Activated T-cell treated with anti-CD3 and anti-CD28 coated beads, Interleukin-2, amount 50 U/mL, for 48 hours (primary cell): ENCODE data around the gene TNPO1.

Experiments used
- DNase-seq, 2 experiments: peaks; one replicate each; pipeline ENCODE4 v3.0.0-alpha.2; 2020

TNPO1 gene

GRCh38 chr5:72818866-72819534 is 2.5 kb downstream of the TNPO1 start:
- peak; percentile 58 to 65 for DNase-seq

- DNase-seq, result no peak
These were observed 5.3 kb downstream of the TNPO1 start for GRCh38 chr5:72821776-72822175.

DNA sequence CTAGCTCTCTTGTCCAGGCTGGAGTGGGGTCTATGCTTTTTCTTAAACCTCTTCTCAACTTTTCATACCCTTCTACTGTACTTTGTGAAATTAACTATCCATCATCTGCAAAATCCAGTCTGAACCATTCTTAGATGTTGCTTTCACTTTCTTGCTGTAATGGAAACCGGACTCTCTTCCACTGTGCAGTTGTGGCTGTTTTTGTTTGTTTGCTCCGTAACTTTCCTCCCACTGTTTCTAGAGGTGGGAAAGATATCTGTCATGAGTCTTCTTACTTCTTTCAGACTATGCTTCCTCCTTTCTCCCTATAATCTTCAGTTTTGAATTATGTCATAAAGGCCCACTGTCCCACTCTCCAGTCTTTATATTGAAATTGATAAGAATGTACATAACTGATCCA is 6.5 kb downstream of the TNPO1 start:
- no peak for DNase-seq

GRCh38 chr5:72829707-72830106 is 13.2 kb downstream of the TNPO1 start:
- DNase-seq, result no peak

DNA sequence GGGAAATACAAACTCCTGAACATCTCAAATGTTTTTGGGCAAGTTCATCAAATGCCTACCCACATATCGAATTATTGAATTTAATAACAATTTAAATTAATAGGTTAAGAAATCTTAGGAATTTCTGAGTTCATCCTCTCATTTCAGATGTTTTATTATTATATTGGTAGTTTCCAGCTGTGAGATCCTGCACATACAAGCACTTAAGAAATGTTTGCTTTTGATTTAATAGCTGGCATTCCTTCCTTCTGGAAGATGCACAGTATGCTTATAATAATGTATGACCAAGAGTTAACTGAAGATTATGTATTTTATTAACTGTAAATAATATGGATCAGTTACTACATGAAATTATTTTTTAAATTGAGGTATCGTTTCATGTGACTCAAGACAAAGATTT is 13.9 kb downstream of the TNPO1 start:
- no peak for DNase-seq

GRCh38 chr5:72831685-72832084 is 15.2 kb downstream of the TNPO1 start:
- DNase-seq, result no peak

- DNase-seq, result no peak
These were observed 18.5 kb downstream of the TNPO1 start for GRCh38 chr5:72834924-72835323.

DNA sequence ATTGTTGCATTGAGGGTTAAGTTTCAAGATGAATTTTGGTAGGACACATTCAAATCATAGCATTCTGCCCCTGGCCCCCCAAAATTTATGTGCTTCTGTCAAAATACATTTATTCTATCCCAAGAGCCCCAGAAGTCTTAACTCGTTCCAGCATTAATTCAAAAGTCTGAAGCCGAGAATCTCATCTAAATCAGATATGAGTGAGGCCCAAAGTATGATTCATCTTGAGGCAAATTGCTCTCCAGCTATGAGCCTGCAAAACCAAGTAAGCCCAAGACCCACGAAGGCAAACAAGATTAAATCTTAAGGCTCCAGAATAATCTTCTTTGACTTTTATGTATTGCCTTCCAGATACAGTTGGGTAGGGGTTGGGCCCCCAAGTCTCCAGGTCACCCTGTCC is 19.2 kb downstream of the TNPO1 start:
- no peak for DNase-seq

DNA sequence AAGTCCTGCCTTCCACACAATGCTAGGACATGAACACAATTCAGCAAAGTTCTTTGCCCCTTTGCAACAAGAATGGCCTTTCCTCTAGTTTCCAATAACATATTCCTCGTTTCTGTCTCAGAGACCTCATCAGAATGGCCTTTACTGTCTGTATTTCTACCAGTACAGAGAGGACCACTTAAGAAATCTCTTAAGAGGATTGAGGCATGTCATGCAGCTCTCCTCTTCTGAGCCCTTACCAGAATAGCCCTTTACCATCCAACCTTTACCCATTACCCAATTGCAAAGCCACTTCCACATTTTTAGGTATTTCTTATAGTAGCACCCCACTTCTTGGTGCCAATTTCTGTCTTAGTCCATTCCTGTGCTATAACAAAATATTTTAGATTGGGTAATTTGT is 20.3 kb downstream of the TNPO1 start:
- no peak for DNase-seq

DNA sequence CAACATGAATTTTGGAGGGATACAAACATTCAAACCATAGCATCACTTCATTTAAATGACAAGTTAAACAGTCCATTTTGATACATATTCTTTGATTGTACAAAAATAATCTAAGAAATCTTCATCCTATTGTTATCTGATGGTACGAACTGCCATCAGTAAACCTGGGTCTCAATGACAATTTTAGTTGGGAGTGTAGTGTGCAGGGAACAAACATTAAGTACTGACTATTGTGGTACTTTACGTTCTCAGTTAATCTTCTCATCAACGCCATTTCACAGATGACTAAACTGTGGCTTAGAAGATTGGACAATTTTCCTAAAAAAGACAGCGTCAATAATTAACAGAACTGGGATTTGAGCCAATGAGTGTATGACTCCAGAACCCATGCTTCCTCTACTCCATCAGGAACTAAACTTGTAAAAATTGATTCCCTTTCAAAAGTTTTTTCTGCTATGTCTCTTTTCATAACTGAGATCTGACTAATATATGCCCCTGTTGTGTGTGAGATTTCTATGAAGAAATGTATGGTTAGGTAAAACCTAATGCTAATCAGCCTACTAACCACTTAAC is 21.1 kb downstream of the TNPO1 start:
- no peak for DNase-seq

GRCh38 chr5:72840041-72840440 is 23.6 kb downstream of the TNPO1 start:
- DNase-seq, result no peak

GRCh38 chr5:72841756-72842535 is 25.5 kb downstream of the TNPO1 start:
- no peak for DNase-seq

GRCh38 chr5:72842816-72843215 is 26.4 kb downstream of the TNPO1 start:
- no peak for DNase-seq

DNA sequence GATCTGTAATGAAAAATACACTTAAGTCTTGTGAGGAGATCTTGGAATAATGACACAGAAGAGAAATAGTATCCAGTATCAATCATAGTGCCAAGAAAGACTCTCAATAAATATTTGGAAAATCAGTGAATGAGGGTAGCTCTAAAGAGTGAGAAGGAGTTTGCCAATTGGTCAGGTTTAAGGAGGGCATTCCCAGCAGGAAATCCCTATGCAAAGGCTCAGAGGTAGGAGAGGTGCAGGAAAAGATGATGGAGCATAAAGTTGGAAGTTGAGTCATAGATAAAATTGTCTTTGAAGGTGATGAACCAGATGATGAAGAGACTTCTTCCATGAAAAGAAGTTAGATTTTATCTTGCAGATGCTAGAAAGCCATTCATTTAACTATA is 27.8 kb downstream of the TNPO1 start:
- no peak for DNase-seq

- DNase-seq, result no peak
These were observed 29.4 kb downstream of the TNPO1 start for GRCh38 chr5:72845889-72846288.

GRCh38 chr5:72846483-72846882 is 30.0 kb downstream of the TNPO1 start:
- DNase-seq, result no peak

- no peak for DNase-seq
These were observed 31.0 kb downstream of the TNPO1 start for GRCh38 chr5:72847439-72847838.

DNA sequence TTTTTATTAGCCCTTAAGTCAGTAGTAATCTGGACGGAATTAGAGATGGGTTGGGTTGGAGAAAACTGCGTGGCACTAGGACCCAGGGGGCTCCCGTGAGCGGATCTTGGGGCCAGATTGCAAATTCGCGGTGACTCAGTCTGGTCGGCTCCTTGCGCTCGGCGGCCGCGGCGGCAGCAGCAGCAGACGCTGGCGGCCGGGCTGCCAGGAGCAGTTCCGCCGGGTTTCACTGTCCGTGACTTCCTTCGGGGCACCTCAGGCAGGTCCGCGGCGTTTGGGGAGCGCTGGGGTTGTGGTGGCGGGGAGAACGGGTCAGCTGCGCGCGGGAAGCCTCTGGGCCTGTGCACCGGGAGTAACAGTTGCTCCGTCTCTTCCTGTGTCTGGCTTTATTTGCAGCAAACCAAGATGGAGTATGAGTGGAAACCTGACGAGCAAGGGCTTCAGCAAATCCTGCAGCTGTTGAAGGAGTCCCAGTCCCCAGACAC is 31.6 kb downstream of the TNPO1 start:
- DNase-seq, result peak; percentile 87 to 90

DNA sequence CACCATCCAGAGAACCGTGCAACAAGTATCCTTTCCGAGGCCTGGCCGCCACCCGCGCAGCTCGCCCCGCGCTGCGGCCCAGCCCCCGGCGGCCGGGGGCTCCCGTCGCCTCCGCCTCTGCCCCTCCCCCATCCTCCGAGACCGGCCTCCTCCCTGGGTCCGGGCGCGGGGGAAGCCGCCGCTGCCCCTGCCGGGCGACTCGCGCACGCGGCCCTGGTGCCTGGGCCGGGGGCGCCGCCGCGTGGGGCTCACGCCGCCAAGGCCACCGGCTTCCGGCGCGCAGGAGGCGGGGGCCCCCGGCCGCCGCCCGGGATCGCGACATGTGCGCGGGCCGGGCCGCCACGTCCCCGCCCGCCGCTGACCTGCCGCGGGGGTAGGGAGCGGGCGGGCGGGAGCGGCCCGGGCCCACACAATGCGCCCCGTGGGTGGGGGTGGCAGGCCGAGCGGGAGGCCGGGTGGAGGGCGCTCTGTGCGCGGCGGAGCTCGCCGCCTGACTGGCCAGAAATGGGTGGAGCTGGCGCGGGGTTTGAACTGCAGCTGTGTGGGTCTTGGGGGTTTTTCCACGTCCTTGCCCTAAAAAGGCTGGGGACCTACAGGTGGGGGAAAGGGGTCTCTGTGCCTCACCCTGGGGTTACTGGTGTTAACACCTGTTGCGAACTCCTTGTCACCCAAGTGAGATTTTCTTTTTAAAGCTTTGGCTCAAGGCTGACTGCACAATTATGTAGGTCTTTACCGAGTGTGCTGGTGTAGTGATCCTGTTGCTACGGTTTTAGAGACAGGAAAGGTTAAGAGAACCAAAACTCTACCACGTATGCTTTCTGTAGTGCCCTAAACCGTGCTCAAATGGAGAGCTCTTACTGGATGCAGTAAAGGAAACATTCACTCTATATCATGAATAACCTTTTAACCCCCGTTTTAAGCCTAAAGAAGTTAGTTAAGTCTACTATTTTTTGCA is 32.3 kb downstream of the TNPO1 start:
- DNase-seq, result peak; percentile 63 to 68

- DNase-seq, result no peak
These were observed 33.1 kb downstream of the TNPO1 start for GRCh38 chr5:72849546-72849945.

- no peak for DNase-seq
These were observed 33.7 kb downstream of the TNPO1 start for GRCh38 chr5:72850113-72850512.

GRCh38 chr5:72852356-72852755 is 35.9 kb downstream of the TNPO1 start:
- DNase-seq, result no peak

- no peak for DNase-seq
These were observed 38.0 kb downstream of the TNPO1 start for GRCh38 chr5:72854419-72854818.
